ENCODE measurements around the gene DPPA5.
"Not testable (repeated sequence)": the region's sequence is repeated elsewhere in the genome, so short reads cannot be mapped to it uniquely, and the experiment has no call there.

DPPA5 gene

DNA sequence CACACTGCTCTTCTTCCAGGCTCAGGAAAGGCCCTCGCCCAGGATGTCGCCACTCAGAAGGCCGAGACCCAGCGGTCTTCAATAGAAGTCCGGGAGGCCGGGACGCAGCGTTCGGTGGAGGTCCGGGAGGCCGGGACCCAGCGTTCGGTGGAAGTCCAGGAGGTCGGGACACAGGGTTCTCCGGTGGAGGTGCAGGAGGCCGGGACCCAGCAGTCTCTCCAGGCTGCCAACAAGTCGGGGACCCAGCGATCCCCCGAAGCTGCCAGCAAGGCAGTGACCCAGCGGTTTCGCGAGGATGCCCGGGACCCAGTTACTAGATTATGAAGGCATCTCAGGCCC is 9.4 kb upstream of the DPPA5 start:
- no peak for DNase-seq

DNA sequence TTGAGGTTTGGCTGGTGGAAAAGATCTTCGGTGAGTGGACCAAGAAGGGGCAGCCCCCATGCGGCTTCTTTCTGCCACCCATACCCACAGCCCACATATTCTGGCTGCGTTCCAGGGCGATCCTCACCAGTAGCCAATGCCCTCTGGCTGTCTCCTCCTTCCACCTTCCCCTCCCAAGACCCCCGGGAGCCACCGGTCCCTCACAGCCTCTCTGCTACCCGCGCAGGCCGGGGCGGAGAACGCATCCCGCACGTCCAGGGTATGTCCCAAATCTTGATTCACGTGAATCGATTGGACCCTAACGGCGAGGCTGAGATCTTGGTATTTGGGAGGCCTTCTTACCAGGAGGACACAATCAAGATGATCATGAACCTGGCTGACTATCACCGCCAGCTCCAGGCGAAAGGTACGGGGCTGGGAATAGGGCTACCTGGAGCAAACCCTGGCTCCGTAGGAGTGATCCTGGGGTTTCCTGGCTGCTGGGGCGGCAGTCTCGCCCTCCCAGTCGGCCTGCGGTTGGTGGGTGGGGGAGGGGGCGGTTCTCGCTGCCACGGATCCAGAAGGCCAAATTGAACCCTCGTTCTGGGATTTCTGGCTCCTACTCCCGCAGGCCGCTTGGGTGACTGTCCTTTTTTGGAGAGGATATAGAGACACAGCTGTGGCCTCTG is 8.9 kb upstream of the DPPA5 start:
- DNase-seq: no peak

DNA sequence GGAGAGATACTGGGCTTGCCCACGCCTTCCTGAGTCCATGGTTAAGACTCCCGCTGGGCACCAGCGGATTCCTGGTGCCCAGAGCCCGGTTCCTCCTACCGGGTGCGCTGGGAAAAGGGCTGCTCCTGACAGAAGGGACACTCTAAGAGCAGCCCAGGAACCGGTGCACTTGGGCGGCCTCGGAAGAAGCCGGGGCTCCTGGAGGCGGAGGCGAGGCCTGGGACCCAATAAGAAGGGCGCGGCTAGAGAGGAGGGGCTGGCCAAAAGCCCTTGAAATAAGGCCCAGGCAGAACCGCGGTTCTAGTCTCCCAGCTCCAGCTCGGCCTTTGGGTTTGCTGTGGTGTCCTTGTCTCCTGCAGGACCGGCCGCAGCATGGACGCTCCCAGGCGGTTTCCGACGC is 8.3 kb upstream of the DPPA5 start, which contains the start of gene KHDC3L:
Gene KHDC3L, plus strand, starts transcription at position 301 of the 400 bp plus-strand sequence. Its CDS starts 72 bp downstream, at position 373.
- no peak for DNase-seq

DNA sequence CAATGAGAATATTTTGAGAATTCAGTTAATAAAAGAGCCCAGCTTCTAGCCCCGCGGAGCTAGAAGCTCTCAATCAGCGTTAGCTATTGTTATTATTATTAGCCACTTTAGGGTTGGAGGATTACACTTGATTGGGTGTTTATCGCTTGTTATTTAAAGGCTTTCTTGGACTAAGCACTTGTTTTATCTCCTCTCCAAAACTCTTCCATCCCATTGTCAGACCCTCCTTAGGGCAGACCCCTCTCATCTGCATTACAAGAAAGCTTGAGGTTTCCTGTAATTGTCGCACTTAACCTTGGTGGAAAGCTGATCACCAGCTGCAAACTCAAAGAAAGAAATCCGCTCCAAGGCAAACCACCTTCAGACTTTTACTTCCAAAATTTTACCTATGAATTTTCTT is 4.8 kb downstream of the DPPA5 start:
- DNase-seq: no peak

DNA sequence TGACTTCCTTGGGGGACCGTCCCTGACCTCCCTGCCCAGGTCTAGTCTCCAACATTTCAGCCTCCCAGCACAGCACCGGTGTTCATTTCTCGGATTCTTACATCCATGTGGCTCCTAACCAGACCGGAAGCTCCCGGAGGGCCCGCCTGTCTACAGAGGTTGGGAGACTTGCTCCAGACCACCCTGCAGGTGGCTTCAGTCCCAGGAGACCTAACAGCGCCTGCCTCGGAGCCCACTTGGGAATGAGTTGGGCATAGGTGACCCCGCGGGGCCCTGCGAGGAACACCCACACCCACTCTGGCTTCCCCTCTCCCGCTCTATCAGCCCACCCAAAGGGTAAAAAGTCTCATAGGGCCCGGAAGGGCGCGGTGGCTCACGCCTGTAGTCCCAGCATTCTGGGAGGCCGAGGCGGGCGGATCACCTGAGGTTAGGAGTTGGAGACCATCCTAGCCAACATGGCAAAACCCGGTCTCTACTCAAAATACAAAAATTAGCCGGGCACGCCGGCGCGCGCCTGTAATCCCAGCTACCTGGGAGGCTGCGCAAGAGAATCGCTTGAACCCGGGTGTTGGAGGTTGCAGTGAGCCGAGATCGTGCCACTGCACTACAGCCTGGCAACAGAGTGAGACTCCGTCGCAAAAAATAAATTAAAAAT is 5.4 kb downstream of the DPPA5 start:
- DNase-seq: no peak

DNA sequence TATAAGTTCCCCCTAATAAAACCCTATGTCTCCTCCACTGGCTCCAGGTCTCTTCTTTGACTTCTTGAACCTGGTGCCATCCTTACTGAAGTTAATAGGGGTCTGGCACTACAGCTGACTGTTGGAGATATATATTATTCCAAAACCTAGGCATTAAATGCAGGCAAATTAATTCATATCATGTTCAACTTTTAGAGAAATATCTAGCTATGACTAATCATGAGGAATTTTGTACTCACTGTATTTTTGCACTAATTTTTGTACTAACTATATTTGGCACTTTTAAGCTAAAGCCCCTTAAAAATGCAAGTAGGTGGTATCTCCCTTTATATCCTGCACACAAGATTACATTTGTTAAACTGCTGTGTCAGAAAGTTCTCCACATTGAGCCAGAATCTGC is 10.9 kb downstream of the DPPA5 start:
- DNase-seq: no peak

DNA sequence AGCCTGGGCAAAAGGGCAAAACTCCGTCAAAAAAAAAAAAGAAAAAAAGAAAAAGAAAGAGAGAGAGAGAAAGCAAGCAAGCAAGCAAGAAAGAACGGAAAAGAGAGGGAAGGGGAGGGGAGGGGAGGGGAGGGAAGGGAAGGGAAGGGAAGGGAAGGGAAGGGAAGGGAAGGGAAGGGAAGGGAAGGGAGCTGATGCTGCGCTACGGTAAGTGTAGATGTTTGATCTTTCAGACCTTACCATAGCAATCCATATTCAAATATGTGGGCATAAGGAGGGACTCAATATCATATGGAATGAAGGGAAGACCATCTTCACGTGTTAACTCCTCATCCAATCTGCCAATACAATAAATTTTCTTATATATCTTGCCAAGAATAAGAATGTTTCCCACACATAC is 11.9 kb downstream of the DPPA5 start:
- DNase-seq: no peak

DNA sequence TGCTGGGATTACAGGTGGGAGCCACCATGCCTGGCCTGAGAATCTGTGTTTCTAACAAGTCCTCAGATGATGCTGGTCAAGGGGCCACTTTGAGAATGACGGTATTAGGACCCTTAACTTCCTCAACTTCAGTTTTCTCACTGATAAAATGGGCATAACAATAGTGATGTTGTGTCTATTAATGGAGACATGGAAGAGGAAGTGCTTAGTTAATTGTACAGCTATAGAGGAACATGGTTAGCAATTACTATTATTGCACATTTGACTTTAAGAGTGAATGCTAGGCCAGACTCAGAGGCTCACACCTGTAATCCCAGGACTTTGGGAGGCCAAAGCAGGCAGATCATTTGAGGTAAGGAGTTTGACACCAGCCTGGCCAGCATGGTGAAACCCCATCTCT is 12.7 kb downstream of the DPPA5 start:
- no peak for DNase-seq

DNA sequence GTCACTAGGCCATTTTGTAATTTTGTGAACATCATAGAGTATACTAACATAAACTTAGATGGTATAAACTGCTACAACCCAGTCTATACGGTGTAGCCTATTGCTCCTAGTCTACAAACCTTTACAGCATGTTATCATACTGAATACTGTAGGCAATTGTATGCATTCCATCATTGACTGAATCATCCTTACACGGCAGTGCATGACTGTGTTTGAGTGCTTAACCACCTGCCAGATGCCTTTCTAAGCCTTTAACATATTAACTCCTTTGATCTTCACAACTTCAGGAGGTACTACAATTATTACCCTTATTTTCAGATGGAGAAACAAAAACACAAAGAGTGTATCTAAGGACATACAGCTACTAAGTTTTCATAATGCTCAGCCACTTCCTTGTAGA is 14.0 kb downstream of the DPPA5 start:
- DNase-seq: no peak

DNA sequence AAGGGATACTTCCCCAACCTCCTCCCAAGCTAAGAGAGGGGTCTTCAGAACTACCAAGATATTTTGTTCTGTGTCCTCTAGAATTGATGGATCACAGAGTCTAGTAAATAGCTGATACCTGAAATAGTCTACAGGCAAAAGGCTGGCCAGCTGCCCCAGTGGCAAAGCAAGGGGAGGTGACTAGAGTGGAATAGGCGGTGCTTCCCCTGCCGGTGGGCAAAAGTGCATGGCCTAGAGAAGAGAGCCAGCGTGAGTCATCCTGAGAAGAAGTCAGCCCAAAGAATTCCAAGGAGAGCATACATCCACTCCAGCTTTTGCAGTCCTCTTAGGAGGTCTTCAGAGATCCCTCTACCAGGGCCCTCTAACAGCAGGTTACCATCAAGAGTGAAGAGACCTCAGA is 14.7 kb downstream of the DPPA5 start:
- no peak for DNase-seq

DNA sequence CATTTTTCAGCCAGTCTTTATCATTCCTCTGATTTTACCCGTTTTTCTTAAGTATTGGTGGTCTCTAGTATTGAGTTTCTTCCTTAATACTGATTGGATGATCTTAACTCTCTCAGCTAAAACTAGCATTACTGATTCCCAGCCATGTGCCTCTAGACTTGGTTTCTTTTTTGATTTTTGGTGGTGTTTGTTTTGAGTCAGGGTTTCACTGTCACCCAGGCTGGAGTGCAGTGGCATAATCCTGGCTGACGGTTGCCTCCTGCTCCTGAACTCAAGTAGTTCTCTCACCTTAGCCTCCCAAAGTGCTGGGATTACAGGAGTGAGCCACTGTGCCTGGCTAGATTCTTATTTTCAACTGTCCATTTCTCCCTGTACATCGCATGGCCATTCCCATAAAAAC is 24.9 kb downstream of the DPPA5 start:
- no peak for DNase-seq

DNA sequence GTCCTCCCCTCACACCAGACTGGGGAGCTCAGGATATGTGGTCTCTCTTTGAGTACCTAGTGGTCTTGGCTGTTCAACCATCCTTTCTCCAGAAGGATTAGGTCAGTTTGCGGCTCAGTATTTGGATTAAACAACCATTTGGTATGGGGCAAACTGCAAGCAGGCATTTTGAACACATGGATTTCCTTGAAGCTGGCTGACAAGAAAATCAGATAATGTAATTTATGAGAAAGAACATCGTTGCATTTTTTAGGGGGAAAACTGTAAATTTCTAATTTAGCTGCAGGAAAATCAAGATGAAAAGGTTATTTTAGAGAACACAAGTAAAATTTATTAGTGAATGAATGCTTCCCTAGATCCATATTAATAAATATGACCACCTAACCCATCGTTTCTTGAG is 25.3 kb downstream of the DPPA5 start:
- DNase-seq: no peak

DNA sequence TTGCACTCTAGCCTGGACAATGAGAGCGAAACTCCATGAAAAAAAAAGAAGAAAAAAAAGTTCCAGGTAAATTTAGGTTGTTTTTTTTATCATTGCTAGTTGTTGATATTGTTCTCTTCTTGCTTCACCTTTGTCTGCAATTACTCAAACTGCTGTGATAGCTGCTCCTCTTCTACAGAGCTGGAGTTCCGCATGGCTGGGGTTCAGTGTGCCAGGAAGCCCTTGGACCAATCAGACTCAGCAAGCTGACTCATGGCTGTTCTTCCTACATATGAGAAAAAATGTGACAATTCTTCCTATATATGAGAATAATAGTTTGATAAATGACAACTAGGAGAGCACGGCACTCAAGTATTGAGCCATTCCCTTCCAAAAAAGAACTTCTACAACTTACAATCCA is 28.4 kb downstream of the DPPA5 start:
- no peak for DNase-seq

DNA sequence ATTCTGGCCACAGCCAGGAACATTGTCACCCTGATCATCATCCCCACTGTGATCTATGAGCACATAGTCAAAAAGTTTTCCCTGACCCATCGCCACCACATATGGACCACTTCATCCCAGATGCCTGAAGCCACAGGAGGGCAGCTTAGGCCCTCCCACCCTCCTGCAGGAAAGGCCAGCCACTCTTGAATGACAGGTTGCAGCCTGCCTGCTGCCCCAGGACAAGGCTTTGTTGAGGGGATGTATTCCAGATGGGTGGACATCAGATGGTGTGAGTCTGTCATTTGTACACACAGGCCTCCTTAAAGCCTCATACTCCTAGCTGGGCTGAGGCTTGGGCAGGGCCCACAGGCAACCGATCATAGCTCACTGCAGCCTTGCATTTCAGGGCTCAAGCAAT is 30.8 kb downstream of the DPPA5 start:
- no peak for DNase-seq

DNA sequence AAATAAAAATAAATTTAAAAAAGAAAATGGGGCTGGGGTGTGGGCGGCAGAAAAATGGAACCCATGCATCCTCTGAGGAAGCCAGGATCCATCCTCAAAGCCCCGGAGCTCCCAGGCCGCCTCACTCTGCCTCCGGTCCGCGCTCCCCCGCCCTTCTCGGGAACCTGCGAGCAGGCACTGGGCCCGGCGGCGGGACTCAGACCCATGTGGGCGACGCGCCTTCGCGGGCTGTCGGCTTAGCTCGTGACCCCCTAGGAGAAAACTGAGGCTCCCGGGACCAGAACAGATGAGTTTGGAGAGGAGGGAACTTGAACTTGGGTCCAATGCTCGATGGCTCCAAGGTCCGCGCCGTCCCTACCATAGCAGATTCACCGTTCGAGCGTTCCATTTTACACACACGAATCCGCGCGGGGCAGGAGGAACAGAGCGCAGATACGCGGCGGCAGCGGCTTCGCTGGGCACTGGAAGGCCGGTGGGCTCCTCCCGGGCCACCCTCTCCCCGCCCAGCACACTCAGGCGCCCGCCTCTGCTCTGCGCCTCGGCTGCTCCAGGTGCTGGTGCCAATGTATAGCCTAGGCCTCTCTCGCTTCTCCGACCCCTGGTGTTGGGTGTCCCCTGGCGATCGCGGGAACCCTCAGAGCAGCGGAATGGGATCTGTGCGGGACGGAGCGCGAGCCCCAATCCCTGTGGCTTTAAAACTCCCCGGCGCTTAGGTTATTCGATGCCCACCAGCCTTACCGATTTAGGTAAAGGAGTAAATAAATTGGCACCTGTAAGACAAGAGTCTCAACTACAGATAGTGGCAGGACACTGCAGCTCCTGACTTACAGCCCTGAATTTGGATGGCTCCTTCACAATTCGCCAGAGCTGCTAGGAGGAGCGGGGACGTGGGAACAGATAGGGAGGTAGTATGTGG is 39.2 kb downstream of the DPPA5 start:
- DNase-seq: no peak

DNA sequence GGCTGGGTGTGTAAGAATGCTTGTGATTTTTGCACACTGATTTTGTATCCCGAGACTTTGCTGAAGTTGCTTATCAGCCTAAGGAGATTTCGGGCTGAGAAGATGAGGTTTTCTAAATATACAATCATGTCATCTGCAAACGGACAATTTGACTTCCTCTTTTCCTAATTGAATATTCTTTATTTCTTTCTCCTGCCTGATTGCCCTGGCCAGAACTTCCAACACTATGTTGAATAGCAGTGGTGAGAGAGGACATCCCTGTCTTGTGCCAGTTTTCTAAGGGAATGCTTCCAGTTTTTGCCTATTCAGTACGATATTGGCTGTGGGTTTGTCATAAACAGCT is 43.6 kb downstream of the DPPA5 start:
- DNase-seq: not testable (repeated sequence)

DNA sequence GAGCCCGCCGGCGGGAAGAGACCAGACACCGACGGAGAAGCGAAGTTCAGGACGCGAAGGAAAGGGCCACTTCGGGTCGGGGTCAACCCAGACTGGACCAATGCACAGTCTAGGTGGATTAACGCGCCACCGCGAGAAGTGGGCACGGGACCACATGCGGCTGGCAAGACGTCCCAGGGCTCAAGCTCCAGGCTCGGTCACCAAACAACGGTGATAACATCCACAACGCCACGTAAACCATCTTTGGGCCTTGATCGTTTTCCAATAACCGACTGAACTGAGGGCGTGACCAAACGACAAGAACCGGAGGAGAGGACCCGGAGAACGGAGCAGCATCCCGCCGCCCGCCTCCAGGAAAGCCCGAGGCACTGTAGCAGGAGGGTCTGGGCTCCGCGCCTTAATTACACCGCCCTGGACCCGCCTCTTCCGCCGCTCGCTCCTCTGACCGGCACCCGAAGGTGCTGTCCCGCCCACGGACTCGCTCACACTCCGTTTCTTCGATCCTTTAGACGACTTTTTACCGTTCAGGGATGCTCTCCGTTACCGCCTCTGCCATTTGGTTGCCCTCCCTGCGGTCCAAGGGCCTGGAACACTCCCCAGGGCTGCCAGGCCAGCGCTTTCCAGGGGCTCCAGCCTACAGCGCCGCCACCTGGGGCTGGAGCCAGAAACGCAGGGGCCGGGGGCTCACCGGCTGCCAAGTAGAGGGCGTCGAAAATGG is 44.1 kb downstream of the DPPA5 start:
- DNase-seq: peak; percentile 48

DNA sequence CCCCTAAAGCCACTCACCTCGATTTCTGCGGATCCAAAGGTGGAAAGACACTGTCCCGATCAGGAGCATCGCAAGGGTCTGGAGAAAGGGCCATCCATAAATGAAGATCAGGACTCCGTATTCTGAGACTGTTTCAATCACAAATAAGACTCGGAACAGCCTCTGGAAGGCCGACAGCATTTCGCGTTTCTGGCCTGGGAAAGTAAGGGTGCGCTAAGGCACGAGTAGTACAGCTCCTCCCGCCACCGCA is 44.6 kb downstream of the DPPA5 start:
- DNase-seq: no peak

DNA sequence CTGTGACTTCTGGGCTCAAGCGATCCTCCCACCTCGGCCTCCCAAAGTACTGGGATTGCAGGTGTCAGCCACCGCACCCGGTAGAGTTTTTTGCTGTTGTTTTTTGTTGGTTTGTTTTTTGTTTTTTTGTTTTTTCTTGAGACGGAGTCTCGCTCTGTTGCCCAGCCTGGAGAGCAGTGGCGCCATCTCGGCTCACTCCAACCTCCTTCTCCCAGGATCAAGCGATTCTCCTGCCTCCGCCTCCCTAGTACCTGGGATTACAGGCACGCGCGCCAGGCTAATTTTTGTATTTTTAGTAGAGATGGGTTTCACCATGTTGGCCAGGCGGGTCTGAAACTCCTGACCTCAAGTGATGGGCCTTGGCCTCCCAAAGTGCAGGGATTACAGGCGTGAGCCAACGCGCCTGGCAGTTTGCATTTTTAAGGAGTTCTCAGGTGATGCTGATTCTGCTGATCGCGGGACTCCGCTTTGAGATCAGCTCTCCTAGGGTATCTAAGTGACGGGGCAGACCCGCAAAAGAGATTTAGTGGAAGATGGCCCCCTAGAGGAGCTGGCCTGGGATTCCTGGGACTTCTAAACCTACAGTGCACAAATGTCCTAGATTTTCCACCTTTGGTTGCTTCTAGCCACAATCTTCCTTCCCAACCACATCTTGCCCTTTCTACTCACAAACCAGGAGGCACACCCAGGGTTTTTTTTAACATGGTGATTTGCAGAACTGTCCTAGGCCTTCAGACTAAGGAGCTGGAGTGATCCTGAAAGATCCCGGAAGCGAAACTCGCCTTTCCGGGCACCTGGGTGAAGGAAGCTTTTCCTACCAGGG is 45.2 kb downstream of the DPPA5 start:
- DNase-seq: no peak

DNA sequence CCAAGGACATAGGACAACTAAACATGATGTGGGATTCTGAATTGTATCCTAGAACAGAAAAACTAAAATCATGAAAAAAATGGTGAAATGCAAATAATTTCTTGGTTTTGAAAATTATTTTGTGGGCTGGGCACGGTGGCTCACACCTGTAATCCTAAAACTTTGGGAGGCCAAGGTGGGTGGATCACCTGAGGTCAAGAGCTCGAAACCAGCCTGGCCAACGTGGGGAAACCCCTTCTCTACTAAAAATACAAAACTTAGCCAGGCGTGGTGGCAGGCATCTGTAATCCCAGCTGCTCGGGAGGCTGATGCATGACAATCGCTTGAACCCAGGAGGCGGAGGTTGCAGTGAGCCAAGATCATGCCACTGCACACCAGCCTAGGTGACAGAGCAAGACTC is 50.3 kb downstream of the DPPA5 start:
- not testable (repeated sequence) for DNase-seq

All from NCI-H524 treated with DMSO at 0.1 percent for 48 hours (cell line).